Effector CD8-positive, alpha-beta T cell (primary cell): Measurements from ENCODE around the gene RAB21.

Experiments used
- DNase-seq: peaks from one replicate; lab custom pipeline; 2025; lab: John Stamatoyannopoulos, UW
- total RNA-seq, 4 experiments: gene quantifications; one replicate each; lab custom pipeline; 2026; lab: John Stamatoyannopoulos, UW

The RAB21 gene, protein sequence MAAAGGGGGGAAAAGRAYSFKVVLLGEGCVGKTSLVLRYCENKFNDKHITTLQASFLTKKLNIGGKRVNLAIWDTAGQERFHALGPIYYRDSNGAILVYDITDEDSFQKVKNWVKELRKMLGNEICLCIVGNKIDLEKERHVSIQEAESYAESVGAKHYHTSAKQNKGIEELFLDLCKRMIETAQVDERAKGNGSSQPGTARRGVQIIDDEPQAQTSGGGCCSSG
- total RNA-seq, result 108 to 124 (median 118) reads per million in 4 experiments

GRCh38 chr12:71754461-71755145, at the start of gene RAB21:
TSS of gene RAB21 (plus strand) at chr12:71754863. CDS start at chr12:71755130, 267 bp downstream.
- DNase-seq, result peak; percentile 98

DNA sequence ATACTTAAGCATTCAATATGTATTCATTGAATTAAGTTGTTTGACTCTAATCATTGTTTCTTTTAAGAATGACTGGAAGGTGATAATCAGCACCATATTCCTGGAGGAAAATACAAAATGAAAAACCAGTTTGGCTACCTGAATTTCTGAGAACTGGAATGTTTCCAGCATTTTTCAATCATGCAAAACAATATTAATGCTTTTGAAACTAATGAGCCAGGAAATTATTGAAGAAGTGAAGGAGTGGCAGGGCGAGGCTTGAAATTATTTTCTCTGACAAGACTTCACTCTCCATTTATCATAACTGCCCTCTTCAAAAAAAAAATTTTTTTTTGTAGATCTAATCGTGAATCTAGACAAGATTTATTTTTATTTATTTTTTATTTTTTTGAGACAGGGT, 49.7 kb upstream of the RAB21 start:
- no peak for DNase-seq

- no peak for DNase-seq
Measured at GRCh38 chr12:71708658-71709057, 46.0 kb upstream of the RAB21 start.

DNA sequence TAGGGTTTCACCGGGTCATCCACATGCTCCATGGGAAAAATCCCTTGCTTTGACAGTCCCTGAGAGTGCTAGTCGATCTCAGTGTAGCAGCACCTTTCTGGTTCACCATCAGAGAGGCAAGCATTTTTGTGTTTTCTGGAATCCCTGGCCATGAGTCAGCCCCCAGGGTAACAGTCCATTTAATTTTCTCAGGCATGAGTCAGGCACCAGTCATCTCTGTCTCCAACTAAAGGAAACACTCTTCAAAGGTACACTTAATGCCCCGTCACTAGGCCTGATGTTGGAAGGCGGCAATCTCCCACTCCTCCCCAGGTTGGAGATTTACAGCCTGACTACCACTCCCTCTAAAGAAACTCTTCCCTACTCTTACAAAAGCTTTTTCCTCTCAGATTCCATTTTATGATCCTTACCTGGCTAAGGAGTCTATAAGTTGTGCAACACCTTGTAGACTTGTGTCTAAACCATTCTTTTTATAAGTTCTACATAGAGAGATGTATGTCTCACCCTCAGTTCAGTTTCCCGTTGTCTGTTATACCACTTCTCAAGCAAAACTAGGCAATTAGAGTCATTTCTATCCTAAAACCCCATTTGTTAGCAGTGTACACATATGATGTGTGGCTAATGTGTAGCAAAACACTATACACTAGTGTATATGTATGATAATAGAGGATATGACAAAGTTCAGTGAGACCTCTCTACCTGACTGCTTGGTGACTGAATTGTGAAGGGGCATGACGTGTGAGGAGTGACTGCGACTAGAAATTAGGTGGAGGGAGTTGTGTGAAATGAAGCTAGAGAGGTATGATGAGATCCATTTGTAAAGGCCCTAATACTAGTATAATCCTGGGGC, 44.2 kb upstream of the RAB21 start:
- DNase-seq, result no peak

- no peak for DNase-seq
Measured at GRCh38 chr12:71718611-71719010, 36.1 kb upstream of the RAB21 start.

GRCh38 chr12:71719647-71720370, 34.9 kb upstream of the RAB21 start:
- no peak for DNase-seq

GRCh38 chr12:71721783-71722505, 32.7 kb upstream of the RAB21 start:
- DNase-seq, result no peak

DNA sequence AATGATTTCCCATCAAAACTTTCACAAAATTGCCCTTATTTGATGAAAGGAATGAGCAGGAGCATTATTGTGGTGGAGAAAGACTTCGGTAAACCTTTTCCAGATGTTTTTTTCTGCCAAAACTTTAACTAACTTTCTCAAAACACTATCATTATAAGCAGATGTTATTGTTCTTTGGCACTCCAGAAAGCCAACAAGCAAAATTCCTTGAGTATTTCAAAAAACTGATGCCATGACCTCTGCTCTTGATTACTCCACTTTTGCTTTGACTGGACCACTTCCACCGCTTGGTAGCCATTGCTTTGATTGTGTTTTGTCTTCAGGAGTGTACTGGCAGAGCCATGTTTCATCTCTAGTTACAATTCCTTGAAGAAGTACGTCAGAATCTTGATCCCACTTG, 29.7 kb upstream of the RAB21 start:
- DNase-seq, result no peak

DNA sequence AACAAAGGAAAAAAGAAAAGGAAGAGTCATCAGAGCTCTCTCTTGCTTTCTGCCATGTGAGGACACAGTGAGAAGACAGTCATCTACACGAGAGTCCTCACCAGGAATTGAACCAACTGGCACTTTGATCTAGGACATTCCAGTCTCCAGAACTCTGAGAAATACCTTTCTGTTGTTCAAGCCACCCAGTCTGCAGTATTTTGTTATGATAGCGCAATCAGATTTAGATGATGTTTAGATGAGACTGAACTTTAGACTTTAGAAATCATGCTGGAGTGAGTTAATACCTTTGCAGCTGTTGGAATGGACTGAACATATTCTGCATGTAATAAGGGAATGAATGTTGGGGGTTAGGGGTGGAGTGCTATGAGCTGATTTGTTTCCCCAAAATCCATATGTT, 28.1 kb upstream of the RAB21 start:
- DNase-seq, result no peak

DNA sequence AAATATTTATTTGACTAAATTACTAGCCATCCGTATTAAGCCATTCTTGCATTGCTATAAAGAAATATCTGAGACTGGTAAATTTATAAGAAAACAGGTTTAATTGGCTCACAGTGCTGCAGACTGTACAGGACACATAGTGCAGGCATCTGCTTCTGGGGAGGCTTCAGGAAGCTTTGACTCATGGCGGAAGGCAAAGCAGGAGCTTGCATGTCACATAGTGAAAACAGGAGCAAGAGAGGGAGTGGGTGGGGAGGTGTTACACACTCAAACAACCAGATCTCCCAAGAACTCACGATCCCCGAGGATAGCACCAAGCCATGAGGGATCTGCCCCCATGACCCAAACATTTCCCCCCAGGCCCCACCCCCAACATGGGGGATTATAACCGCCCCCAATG, 26.7 kb upstream of the RAB21 start:
- no peak for DNase-seq

DNA sequence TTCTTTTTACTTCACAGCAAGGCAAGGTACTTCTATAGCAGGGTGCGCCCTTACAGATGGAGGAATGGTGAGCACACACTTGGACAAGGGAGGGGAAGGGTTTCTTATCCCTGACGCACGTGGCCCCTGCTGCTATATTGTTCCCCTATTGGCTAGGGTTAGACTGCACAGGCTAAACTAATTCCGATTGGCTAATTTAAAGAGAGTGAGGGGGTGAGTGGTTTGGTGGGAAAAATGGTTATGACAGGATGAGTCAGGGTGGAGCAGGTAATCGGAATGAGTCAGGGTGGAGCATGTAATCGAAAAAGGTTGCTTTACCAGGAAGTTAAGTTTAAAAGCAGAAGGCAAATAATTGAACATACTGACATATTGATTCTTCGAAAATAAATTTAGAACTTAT, 23.7 kb upstream of the RAB21 start:
- no peak for DNase-seq

DNA sequence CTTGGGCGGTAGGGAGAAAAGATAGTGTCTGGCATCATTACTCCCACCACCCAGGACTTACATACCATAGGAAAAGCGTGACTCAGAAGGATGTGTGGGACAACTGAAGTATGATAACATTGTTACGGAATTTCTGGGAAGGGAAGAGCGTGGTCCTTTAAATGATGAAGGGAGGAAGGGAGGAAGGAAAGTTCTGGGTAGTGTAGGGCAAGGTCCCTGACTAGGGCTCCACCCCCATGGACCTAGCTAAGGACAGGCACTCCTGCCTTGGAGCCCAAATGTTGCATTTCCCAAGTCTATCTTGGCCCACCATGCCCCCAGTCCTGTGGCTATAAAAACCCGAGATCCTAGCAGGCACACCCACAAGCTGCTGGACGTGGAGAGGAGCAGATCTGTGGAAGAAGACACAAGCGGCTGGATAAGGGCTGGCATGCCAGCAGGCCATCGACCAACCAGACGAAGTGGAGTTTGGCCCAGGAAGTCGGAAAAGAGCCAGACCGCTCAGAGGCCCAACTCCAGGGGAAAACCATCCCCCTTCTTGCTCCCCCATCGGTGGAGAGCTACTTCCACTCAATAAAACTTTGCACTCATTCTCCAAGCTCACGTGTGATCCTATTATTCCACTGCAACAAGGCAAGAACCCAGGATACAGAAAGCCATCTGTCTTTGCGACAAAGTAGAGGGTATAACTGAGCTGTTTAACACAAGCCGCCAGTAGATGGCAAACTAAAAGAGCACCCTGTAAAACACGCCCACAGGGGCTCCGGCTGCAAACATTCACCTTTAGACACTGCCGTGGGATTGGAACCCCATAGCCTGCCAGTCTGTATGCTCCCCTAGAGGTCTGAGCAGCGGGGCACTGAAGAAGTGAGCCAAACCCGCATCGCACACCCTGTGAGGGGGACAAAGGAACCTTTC, 23.0 kb upstream of the RAB21 start:
- DNase-seq, result no peak

DNA sequence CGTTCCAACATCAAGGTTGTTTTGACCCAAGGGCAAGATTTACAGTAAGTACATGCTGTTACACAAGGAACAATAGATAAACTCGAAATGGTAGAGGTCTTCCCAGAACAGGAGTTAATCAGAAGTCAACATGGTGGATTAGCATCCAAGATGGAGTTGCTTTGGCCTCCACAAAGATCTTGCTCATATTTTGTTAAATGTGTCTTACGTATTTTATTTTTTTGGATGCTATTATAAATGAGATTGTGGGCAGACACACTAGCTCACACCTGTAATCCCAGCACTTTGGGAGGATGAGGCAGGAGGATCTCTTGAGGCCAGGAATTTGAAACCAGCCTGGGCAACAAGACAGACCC, 22.3 kb upstream of the RAB21 start:
- DNase-seq, result no peak

GRCh38 chr12:71737197-71737596, 17.5 kb upstream of the RAB21 start:
- no peak for DNase-seq

DNA sequence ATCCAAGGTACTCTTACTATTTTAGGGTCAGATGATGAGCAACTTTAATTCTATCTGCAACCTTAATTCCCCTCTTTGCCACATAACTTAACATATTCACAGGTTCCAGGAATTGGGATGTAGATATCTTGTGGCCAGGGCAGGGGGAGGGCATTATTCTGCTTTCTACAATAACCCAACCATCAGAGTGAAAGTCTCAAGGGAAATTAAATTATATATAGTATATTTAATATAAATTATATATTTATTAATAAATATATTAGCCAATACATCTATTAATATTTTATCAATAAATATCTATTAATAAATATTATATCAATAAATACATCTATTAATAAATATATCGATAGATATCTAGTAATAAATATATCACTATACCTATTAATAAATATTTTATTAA, 11.7 kb upstream of the RAB21 start:
- no peak for DNase-seq

DNA sequence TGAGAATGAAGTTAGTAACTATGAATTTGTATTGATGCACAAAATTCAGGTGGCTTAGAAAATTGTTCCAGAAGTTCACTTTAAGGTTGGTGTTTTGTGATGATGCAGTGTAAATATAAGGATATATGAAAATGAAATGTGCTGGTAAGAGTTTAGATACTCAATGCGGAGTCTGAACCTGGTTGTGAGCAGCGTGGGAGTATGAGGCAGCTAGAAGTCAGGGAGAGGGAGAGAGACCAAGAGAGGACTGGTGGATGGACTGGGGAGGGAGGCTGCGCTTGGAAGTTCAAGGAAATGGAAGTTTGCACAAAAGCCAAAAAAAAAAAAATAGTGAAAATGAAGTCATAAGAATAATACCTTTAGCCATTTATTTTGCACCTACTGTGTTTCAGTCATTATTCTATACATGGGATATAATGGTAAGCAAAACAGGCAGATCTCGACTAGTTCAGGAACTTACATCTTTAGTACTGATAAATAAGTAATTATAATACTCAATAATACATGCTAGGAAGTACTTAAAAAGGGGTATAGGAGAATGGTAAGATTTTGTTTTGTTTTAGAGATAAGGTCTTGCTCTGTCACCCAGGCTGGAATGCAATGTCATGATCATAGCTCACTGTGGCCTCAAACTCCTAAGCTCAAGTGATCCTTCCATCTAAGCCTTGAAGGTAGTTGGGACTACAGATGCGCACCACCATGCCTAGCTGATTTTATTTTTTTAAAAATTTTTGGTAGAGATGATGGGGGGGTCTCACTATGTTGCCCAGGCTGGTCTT, 10.0 kb upstream of the RAB21 start:
- DNase-seq, result no peak

GRCh38 chr12:71746974-71747611, 7.6 kb upstream of the RAB21 start:
- DNase-seq, result peak; percentile 6

DNA sequence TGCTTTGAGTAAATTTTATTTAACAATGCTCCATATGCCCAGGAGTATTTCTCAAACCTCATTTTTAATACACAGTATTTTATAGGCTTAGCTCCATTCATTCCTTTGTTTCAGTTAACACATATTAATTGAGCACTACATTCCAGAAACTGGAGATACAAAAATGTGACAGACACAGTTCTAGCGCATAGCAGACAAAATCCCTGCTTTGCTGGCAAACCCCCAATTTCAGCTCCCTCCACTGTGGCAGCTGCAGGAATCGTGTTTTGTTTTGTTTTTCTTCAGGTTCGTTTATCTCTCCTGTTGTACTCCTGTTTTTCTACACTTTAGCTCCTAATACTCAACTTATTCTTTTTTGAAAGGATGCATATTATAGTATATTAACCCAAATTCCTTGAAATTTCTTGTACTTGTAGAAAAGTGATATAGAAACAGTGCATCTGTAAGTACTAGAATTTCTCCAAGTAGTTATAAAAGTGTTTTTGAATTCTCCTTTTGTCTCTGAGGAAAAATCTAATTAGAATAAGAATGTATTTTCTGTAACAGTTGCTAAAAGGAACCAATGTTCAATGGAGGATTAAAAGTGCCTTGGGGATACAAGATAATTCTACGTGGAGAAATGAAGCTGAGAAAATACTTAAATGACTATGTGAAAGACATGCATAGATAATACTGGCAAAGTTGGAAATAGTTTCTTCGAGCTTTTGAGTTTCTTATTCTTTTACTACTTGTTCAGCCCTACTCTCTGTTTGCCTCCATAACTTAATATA, 6.4 kb upstream of the RAB21 start:
- no peak for DNase-seq
